GM23248 (cell line): ENCODE measurements around the gene PSMC2.

Source experiments
- EZH2 ChIP-seq: fragments of 200-600 bp; sonication (generic); IDR thresholded peaks from 2 replicates; pipeline ENCODE4 v1.6.1; 2018; ENCODE audit warnings: antibody characterized with exemption, mild to moderate bottlenecking; ENCODE audit not compliant: insufficient read depth, poor library complexity, severe bottlenecking
- EZH2phosphoT487 ChIP-seq: fragments of 200-600 bp; sonication (generic); IDR thresholded peaks from 2 replicates; pipeline ENCODE4 v1.6.1; 2018; ENCODE audit warnings: antibody characterized with exemption, moderate library complexity, mild to moderate bottlenecking, low read depth; ENCODE audit not compliant: insufficient read depth

- TF ChIP-seq EZH2phosphoT487: no peak
- no peak for TF ChIP-seq EZH2
Measured at GRCh38 chr7:103343758-103344452, 3.5 kb upstream of the PSMC2 start.
